DMS79 treated with DMSO at 0.1 percent for 48 hours (cell line): ENCODE data around the gene NAV1.
"Not testable (repeated sequence)": the region's sequence is repeated elsewhere in the genome, so short reads cannot be mapped to it uniquely, and the experiment has no call there.

Experiments
- DNase-seq: peaks from one replicate; lab custom pipeline; 2025; lab: John Stamatoyannopoulos, UW

Gene NAV1

GRCh38 chr1:201566529-201566823, 27.5 kb downstream of the NAV1 start:
- no peak for DNase-seq

- DNase-seq = no peak
Measured at GRCh38 chr1:201566933-201567801, 28.2 kb downstream of the NAV1 start.

- DNase-seq = no peak
Measured at GRCh38 chr1:201568265-201568664, 29.3 kb downstream of the NAV1 start.

GRCh38 chr1:201568859-201569294, 29.9 kb downstream of the NAV1 start:
- no peak for DNase-seq

- DNase-seq = no peak
Measured at GRCh38 chr1:201570181-201570885, 31.4 kb downstream of the NAV1 start.

- no peak for DNase-seq
Measured at GRCh38 chr1:201570886-201571624, 32.1 kb downstream of the NAV1 start.

- no peak for DNase-seq
Measured at GRCh38 chr1:201573030-201573429, 34.1 kb downstream of the NAV1 start.

GRCh38 chr1:201573923-201574322, 35.0 kb downstream of the NAV1 start:
- DNase-seq = no peak

GRCh38 chr1:201575912-201576311, 37.0 kb downstream of the NAV1 start:
- DNase-seq = no peak

- no peak for DNase-seq
Measured at GRCh38 chr1:201576914-201577313, 38.0 kb downstream of the NAV1 start.

- DNase-seq = no peak
Measured at GRCh38 chr1:201578008-201578888, 39.3 kb downstream of the NAV1 start.

GRCh38 chr1:201581371-201581770, 42.4 kb downstream of the NAV1 start:
- not testable (repeated sequence) for DNase-seq

- DNase-seq = peak; percentile 49
Measured at GRCh38 chr1:201582705-201583442, 43.9 kb downstream of the NAV1 start.

- no peak for DNase-seq
Measured at GRCh38 chr1:201583663-201584062, 44.7 kb downstream of the NAV1 start.

- DNase-seq = no peak
Measured at GRCh38 chr1:201584471-201585092, 45.7 kb downstream of the NAV1 start.

GRCh38 chr1:201585093-201585483, 46.2 kb downstream of the NAV1 start:
- no peak for DNase-seq

GRCh38 chr1:201585901-201586300, 47.0 kb downstream of the NAV1 start:
- DNase-seq = no peak

GRCh38 chr1:201586806-201587205, 47.9 kb downstream of the NAV1 start:
- DNase-seq = no peak

- DNase-seq = no peak
Measured at GRCh38 chr1:201587729-201588128, 48.8 kb downstream of the NAV1 start.
